ENCODE measurements around the gene ZNF501.

Gene ZNF501

GRCh38 chr3:44729384-44729910, at the start of gene ZNF501:
ZNF501 (plus strand) TSS chr3:44729635; CDS start chr3:44734422, 4,787 bp downstream.
- DNase-seq, result peak; percentile 94

- DNase-seq, result no peak
Measured at GRCh38 chr3:44680921-44681455, 48.4 kb upstream of the ZNF501 start.

GRCh38 chr3:44682182-44682896, 47.1 kb upstream of the ZNF501 start:
- no peak for DNase-seq

GRCh38 chr3:44685128-44685800, 44.2 kb upstream of the ZNF501 start:
- DNase-seq, result peak; percentile 84

- no peak for DNase-seq
Measured at GRCh38 chr3:44687898-44688297, 41.5 kb upstream of the ZNF501 start.

- no peak for DNase-seq
Measured at GRCh38 chr3:44712455-44713075, 16.9 kb upstream of the ZNF501 start, which contains the start of gene ZNF502. ZNF502 (plus strand) TSS chr3:44712660; CDS start chr3:44720262, 7,602 bp downstream.

- no peak for DNase-seq
Measured at GRCh38 chr3:44721231-44722102, 8.0 kb upstream of the ZNF501 start.

GRCh38 chr3:44722103-44722401, 7.4 kb upstream of the ZNF501 start:
- DNase-seq, result no peak

GRCh38 chr3:44734646-44735168, 5.3 kb downstream of the ZNF501 start:
- DNase-seq, result no peak

GRCh38 chr3:44761101-44761423, 31.6 kb downstream of the ZNF501 start:
- DNase-seq, result no peak

- DNase-seq, result peak; percentile 96
Measured at GRCh38 chr3:44761424-44762169, 32.2 kb downstream of the ZNF501 start, which contains the start of the genes KIAA1143 and KIF15. KIAA1143 (minus strand) TSS chr3:44761619; CDS start chr3:44761602, 17 bp downstream. KIF15 (plus strand) TSS chr3:44761794; CDS start chr3:44761866, 72 bp downstream.

- DNase-seq, result peak; percentile 17
Measured at GRCh38 chr3:44762170-44762677, 32.8 kb downstream of the ZNF501 start.

- DNase-seq, result no peak
Measured at GRCh38 chr3:44762690-44763089, 33.3 kb downstream of the ZNF501 start.

- no peak for DNase-seq
Measured at GRCh38 chr3:44764248-44764647, 34.8 kb downstream of the ZNF501 start.

- DNase-seq, result no peak
Measured at GRCh38 chr3:44771424-44772098, 42.1 kb downstream of the ZNF501 start.

GRCh38 chr3:44772099-44772442, 42.6 kb downstream of the ZNF501 start:
- no peak for DNase-seq

- no peak for DNase-seq
Measured at GRCh38 chr3:44782891-44783290, 53.5 kb downstream of the ZNF501 start.
